ENCODE results near the gene KANSL3.
"Not testable (repeated sequence)": the region's sequence is repeated elsewhere in the genome, so short reads cannot be mapped to it uniquely, and the experiment has no call there.

Gene KANSL3

DNA sequence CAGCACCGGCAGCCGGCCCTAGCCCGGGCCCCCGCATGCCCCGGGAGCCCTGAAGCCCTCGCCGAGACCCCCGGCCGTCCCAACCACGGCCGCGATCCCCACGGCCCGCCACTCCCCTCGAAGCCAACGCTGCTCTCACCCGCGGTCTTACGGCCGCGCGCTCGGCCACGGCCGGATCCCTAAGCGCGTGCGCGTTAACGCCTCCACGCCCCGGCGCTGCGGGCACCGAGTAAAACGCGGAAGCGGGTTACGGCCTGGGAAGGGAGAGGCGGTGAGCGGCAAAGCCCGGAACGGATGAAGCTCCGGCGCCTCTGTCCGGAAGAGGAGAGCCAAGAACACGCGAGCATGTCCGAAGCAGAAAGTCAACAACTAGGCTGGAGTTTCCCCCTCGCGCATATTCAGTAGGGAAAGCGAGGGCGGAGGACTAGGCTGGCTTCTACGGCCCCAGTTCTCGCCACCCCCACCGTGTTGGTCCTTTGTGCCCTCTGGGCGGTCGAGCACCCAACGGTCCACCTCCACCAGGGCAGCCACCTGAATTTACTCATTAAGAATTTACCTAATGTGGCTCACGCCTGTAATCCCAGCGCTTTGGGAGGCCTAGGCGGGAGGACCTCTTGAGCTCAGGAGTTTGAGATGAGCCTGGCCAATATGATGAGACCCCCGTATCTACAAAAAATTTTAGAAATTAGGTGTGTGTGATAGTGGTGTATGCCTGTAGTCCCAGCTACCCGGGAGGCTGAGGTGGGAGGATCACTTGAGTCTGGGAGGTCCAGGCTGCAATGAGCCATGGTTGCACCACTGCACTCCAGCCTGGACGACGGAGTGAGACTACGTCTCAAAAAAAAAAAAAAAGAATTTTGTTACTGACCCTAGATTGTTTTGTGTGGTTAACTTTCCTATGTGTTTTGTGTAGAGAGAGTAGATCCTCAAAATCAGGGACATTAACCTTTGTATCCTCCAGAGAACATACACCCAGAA is at the start of gene KANSL3:
KANSL3 (minus strand) TSS at position 169 of the 978 bp plus-strand sequence. CDS start 1,177 bp downstream, outside the sequence.
- DNase-seq (ENCODE audit: low spot score): peak; percentile 95

DNA sequence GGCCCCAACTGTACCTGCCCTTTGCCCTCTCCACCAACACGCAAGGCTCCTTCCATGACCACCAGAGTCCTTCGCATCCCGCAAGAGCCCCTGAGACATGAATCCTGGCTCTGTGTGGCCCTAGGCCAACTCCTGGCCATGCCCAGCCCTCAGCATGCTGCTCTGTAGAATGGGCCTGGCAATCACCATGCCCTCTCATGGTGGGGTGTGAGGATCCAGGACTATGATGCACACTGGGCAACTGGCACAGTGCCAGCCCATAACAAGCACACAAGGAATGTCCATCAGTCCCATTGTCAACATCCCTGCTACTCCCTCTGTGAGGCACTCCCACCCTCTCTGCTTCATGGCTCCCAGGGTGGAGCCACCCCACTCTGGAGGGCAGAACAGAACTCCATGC is 49.2 kb upstream of the KANSL3 start:
- DNase-seq (ENCODE audit: low spot score): no peak

DNA sequence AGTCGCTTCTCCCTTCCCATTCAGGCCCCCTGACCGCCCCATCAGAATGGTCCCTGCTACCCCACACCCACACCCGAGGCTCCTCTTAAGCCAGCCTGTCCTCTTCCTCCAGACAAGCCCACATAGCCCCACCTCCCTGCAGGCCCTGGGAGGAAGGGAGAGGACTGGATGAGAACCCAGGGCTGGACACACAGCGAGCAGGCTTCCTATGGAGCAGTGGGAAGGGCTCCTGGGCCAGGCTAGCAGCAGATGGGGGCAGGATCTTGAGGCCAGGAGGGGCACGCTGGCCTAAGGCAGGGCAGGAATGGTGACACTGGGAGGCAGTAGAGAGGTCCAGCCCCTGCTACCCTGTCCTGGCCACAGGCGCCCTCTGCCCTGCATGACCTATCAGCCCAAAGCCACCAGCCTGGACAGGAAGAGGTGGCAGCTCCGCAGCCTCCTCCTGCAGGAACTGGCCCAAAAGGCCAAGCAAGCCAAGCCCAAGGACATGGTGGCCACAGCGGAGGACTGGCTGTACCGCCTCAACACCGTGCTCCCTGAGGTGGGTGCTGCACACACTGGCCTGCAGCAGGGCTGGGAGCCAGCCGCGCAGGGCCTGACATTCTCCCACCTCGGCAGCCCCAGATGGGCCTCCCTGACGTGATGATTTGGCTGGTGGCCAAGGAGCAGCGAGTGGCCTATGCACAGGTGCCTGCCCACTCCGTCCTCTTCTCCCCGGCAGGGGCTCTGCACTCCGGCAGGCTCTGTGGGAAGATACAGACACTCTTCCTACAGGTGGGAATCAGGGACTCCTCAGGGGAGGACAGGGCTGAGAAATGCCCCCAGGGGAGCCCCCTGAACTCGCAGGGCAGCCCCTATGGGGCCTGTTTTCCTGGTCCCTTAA is 47.7 kb upstream of the KANSL3 start:
- DNase-seq (ENCODE audit: low spot score): no peak

DNA sequence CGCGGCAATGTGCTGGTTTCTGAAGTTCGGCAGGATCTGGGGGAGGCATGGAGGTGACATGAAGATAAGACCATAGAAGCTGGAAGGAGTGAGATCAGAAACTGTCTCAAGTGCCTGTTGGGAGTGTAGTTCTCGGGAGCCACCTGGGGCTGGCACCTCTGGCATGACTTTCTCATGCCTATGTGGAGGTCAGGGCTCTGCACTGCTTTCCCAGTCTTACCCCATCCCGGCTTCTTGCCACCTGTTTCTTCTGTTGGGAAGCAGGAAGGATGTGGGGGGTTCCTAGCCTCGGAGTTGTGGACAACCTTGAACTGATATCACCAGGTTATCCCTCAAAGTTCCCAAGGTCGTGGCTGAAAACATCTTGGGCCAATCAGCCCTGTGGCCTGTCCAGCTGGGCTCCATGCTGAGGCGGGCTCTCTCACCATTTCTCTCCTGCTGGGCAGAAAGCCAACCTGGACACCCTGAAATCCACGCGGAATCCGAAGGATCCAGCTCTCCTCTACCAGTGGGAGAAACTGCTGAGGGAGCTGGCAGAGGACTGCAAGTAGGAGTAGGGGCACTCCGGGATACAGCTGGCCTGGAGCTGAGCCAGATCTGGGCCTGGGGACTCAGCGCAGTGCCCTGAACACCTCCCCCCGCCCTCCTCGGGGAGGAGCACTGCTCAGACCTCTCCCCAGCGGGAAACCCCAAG is 46.9 kb upstream of the KANSL3 start:
- no peak for DNase-seq (ENCODE audit: low spot score)

DNA sequence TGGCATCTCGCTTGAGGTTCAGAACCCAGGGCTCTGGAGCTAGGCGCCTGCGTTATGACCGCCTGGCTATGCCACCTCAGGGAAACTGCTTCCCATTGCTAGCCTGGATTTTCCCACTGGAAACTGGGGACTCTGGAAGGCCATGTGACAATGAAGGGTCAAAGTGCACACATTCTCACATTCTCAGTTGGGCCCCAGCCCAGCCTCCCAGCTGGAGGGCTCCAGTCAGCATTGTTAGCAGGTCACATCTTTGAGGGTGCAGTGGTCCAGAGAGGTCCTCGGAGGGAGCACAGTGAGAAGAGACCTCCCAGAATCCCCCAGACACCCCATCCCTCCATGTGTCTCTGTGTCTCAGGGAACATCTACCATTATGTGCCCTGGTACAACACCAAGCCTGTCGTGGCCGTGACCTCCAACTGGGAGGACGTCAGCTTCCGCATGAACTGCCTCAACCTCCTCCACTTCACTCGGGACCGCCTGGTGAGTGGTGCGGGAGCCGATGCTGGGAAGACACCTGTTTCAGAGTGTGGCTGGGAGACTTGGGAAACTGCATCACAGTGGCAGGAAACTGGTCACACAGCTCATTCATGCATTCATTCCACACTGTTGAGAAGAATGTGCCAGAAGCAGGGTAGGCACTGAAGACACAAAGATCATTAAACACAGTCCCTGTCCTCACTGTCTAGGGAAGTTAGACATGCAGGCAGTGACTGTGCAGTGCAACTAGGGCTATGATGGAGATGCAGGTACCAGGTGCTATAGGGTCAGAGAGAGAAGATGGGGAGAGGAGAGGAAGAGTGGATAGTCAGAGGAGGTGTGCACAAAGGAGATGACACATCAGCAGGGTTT is 46.1 kb upstream of the KANSL3 start:
- no peak for DNase-seq (ENCODE audit: low spot score)

DNA sequence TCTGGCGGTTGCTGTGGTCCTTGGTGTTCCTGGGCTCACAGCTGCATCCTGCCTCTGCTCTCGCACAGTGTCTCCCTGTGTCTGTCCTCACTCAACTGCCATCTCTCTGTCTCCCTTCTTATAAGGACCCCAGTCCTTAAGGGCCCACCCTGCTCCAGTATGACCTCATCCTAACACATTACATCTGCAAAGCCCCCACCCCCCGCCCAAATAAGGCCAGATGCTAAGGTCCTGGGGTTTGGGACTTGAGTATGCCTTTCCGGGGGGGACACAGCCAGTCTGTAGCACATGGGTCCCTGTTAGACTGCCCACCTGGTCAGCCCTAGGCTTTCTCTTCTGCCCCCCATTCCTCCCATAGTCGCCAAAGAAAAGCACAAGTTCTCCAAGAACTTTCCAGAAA is 45.2 kb upstream of the KANSL3 start:
- DNase-seq (ENCODE audit: low spot score): no peak

DNA sequence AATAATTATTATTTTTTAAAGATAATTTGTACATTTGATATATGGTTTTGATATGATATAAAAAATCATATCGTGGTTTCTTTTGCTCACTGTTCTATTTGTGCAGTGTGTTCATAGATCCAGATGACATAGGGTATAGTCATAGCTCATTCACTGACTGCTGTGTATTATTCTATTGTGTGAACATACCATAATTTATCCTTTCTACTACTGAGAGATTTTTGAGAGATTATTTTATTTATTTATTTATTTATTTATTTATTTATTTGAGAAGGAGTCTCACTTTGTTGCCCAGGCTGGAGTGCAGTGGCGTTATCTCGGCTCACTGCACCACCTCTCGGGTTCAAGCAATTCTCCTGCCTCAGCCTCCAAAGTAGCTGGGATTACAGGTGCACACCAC is 43.4 kb upstream of the KANSL3 start:
- DNase-seq (ENCODE audit: low spot score): no peak

DNA sequence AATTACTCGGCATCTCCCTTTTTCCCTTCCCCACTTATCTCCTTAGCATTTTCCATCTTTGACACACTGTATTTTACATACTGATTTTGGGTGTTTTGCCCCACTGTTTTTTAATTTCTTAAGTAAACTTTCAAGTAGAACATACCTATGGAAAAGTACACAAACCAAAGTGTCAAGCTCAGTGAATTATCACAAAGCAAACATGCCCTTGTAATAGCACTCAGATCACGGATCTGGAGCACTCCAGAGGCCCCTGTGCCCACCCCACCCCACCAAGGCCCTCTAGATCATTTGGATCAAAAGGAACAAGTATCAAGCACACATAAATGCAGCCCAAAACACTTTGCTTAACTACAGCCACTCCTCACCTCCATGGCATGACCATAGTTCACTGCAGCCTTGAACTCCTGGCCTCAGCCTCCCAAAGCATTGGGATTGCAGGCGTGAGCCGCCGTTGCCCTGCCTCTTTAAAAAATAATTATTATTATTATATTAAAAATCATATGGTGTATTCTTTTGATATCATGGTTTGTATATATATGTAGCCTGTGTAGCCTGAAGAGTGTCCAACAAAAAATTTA is 42.5 kb upstream of the KANSL3 start:
- DNase-seq (ENCODE audit: low spot score): no peak

DNA sequence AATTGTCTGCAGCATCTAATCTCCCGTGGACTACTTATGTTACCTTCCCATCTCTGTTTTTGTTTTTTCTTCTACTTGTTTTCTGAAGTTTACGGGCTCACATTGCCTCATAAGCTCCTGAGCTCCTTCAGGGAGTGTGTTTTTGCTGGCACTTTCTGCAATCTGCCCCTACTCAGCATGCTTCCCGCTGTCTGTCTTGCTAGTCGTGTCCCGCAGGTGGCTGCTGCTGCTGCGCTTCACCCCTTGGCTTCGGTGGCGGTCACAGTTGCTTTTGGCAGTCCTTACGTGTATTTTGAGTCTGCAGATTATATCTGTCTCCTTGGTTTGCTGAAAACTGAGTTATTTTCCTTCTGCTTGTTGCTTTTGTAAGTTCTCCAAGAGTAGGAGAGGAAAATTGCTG is 41.7 kb upstream of the KANSL3 start:
- peak; percentile 12 for DNase-seq (ENCODE audit: low spot score)

DNA sequence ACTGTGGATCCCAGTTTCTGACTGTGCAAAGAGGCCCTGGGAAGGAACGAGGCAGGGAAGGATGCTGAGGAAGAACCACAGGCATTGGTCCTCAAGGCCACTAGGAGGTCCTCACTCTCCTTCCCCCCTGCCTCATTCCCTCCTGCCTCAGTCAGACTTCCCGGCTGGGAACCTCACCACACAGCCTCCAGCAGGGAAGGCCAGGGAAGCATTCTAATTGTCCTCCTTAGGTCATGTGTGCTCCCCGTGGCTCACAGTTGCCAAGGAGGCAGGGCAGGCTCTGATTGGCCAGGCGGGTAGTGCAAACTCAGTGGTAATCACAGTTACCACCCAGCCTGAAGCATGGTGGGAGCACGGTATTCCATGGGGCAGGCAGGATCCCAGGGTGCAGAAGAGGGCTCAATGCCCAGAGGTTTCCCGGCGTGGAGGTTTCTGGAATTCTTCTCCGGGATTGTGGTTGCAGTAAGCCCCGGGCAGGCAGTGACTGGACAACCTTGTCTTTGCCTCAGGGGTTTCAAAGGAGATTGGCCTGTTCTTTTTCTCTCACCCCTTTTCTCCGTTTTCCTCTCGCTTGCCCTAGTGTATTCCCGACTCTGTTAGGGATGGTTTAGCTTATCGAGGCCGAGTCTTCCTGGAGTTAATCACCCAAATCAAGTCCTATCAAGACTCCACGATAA is 31.6 kb upstream of the KANSL3 start:
- no peak for DNase-seq (ENCODE audit: low spot score)

DNA sequence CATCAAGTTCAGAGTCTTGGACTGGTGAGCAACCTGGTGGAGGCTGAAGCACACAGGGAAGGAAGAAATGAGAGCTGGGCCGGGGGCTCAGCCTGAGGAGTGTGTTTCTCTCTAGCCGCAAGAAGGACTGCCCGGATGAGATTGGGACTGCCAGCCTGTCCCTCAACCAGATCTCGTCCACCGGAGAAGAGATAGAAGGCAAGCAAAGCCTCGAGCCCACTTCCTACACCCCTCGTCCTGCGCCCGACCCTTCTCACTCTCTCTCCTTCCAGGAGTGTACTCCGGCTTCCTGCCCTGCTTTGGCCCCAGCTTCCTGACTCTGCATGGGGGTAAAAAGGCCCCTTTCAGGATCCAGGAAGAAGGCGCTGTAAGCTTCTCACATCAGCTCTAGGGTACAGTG is 30.7 kb upstream of the KANSL3 start:
- DNase-seq (ENCODE audit: low spot score): no peak

DNA sequence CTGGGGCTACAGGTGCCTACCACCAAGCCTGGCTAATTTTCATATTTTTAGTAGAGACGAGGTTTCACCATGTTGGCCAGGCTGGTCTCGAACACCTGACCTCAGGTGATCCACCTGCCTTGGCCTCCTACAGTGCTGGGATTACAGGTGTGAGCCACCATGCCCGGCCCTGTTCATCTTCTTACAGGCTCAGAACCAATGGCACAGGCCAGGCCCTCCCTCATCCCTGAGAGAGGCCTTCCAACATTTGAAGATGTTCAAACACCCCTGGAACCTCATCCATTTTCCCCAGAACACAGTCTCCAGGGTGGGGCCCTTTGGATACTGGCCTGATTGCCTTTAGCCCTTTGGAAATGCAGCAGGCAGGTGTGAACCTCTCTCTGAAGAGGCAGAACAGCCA is 27.6 kb upstream of the KANSL3 start:
- not testable (repeated sequence) for DNase-seq (ENCODE audit: low spot score)

DNA sequence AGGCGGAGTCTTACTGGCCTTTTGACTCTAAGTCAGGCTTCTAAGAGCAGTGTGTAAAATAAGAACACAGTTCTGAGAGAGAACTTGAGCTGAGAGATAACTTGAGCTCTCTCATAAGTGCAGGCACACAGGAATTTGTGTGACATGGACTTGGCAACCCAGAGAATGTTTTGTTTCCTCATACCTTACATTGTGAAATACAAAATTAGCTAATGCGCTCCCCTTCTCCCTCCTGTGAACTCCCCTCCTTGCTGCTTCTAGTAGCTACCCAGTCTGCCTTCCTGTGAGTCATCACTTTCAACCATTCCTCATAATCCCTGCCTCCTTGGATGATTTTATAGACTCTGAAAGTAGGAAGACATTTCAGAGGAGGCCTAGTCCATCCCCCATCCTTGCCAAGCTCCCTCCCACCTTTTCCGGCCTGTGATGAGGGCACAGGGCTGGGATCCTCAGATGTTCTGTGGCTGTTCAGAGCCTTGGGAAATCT is 27.0 kb upstream of the KANSL3 start:
- DNase-seq (ENCODE audit: low spot score): no peak

DNA sequence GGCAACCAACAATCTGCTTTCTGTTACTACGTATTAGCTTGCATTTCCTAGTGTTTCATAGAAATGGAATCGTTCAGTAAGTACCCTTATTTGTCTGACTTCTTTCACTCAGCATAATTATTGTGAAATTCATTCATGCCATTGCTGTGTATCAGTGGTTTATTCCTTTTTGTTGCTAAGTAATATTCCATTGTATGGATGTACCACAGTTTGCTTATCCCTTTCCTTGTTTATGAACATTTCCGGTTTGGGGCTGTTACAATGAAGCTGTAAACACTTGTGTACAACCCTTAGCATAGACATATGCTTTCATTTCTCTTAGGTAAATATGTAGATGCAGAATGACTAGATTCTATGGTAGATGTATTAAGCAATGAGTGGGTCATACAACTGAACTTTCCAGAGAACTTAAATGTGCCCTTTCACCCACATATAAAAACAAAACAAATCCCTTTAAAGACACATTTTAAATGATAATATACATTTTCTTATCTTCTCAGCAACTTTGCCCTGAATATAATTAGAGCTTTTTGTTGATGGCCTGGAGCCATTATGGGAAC is 26.3 kb upstream of the KANSL3 start:
- DNase-seq (ENCODE audit: low spot score): no peak

DNA sequence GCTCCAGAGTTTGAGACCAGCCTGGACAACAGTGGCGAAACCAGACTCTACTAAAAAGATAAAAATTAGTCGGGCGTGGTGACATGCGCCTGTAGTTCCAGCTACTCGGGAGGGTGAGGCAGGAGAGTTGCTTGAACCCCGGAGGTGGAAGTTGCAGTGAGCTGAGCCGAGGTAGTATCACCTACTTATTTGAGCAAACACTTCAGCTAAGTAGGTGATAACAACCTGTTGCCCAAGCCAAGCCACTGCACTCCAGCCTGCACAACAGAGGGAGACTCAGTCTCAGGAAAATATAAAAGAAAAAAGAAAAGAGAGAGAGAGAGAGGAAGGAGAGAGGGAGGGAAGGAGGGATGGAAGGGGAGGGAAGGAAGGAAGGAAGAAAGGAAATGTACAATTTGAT is 25.7 kb upstream of the KANSL3 start:
- no peak for DNase-seq (ENCODE audit: low spot score)

DNA sequence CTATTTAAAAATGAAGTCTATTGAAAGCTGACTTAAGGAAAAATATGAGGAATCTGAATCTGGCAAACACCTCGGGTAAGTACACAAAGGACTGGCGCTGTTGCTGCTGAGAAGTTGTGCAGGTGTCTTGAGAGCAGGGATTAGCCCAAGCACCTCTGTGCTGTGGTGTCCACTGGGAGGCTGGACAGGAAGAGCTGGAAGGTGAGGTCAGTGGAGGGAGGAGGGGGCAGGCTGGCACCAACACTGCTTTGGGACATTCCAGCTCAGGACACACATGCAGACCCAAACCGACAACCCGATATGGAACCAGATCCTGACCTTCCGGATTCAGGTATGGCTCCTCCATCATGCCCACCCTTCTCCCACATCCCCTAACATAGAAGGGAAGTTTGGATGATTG is 25.1 kb upstream of the KANSL3 start:
- DNase-seq (ENCODE audit: low spot score): no peak

DNA sequence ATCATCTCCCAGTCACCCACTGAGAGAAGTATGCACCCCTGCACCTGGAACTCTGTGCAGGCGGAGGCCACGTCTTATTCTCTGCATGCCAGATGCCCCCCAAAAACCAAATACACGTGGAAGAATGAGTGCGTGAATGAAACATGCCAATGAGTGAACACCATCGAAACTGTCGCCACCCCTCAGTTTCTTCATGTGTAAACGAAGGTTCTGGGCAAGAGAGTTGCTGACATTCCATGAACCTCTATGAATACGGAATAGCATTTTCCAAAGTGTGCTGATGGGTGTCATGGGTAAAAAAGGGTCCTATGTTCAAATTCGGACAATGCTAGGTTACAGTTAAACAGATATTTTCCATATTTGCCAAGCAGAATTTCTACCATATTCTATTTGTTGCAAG is 24.2 kb upstream of the KANSL3 start:
- no peak for DNase-seq (ENCODE audit: low spot score)

DNA sequence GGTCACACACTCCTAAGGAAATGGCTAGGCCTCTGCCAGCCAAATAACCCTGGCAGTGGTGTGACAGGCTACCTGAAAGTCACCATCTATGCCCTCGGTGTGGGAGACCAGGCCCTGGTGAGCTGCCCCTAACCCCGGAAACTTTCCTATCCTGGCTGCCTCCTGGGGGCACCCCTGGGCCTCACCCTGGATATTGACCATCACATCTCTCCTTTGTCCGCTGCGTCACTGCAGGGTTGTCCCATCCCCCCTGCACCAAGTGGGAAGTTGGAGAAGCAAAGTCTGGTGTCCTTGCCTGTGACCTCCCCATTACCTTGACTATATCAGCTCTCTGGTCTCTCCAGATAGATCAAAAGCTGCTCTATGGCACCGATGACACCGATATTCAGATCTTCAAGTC is 23.2 kb upstream of the KANSL3 start:
- no peak for DNase-seq (ENCODE audit: low spot score)

DNA sequence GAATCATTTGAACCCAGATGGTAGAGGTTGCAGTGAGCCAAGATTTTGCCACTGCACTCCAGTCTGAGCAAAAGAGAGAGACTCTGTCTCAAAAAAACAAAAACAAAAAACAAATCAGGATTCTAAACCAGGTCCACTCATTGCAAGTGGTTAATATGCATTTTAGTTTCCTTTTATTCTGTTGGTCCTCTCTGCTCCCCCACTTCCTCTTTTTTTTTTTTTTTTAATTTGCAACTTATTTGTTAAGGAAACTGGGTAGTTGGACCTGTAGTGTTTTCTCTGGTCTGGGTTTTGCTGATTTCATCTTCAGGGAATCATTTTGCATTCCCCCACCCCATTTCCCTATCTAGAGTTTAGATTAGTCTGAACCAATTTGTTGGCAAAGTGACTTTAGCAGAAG is 18.4 kb upstream of the KANSL3 start:
- no peak for DNase-seq (ENCODE audit: low spot score)

DNA sequence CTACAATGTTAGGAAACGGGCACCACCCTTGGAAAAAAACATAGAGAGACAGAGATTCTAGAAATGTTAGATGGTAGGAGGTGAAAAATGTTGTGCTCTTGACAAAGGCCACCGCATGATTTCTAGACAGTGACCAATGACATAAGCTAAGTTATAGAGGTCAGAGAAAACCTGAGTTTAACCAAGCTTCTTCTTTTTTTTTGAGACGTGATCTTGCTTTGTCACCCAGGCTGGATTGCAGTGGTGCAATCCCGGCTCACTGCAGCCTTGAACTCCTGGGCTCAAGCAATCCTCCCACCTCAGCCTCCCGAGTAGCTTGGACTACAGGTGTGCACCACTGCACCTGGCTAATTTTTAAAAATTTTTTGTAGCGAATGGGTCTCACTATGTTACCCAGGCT is 17.4 kb upstream of the KANSL3 start:
- no peak for DNase-seq (ENCODE audit: low spot score)

All from D341Med (cell line).